ENCODE measurements around the gene BGN. TPM values are rescaled to one million over a fixed set of nuclear protein-coding genes. Genes with fewer than 3 reads are reported as not detected.
A peak's percentile ranks its signal among the peaks of the same experiment; 100 is the strongest.

The BGN gene
- total and polyA plus RNA-seq, 8 donors, result 6.2 to 64.3 (median 16.2) TPM

GRCh38 chrX:153457827-153458466, 36.8 kb upstream of the BGN start:
- Histone ChIP-seq H3K4me1 (no peaks in the 10 kb centered on the region), H3K36me3 (peaks cover 4 to 61% (median 50%) of the 10 kb centered on the region in 4 donors), H3K27ac (no peak overlapping the region), H3K27me3 (peaks cover 0 to 14% (median 0%) of the 10 kb centered on the region in 3 donors), H3K4me3 (no peak overlapping the region), H3K9me3 (peaks cover 0 to 4% (median 0%) of the 10 kb centered on the region in 4 donors)
- no peak for DNase-seq
- WGBS, 5 donors, result 77 to 93% (median 90%) methylated on average over 15 to 17 of the region's 17 CpGs
- TF ChIP-seq POLR2A (IDR thresholded peaks at IDR 0.05) (no peak), POLR2AphosphoS5 (IDR thresholded peaks at IDR 0.05) (no peak), CTCF (IDR thresholded peaks at IDR 0.05) (no peak)
- intact Hi-C loops (cut with DNase I; ENCODE audit: low total_unique reads), result no loop called here

- Histone ChIP-seq H3K4me3 (no peak overlapping the region), H3K9me3 (peaks cover 0 to 4% (median 0%) of the 10 kb centered on the region in 4 donors), H3K4me1 (no peaks in the 10 kb centered on the region), H3K36me3 (peaks cover 4 to 64% (median 52%) of the 10 kb centered on the region in 4 donors), H3K27me3 (peaks cover 0 to 14% (median 0%) of the 10 kb centered on the region in 3 donors), H3K27ac (no peak overlapping the region)
- TF ChIP-seq POLR2A (IDR thresholded peaks at IDR 0.05) (no peak), EP300 (IDR thresholded peaks at IDR 0.05) (no peak), POLR2AphosphoS5 (IDR thresholded peaks at IDR 0.05) (no peak), CTCF (IDR thresholded peaks at IDR 0.05) (no peak)
- WGBS, 5 donors, result 77 to 92% (median 83%) methylated on average over 3 to 4 of the region's 4 CpGs
- intact Hi-C loops (cut with DNase I; ENCODE audit: low total_unique reads), result no loop called here
- DNase-seq, result no peak
These were observed 36.3 kb upstream of the BGN start for GRCh38 chrX:153458476-153458875.

GRCh38 chrX:153459986-153460385, 34.8 kb upstream of the BGN start:
- Histone ChIP-seq H3K27me3 (peaks cover 0 to 14% (median 0%) of the 10 kb centered on the region in 3 donors), H3K9me3 (peaks cover 0 to 4% (median 0%) of the 10 kb centered on the region in 4 donors), H3K4me1 (no peaks in the 10 kb centered on the region), H3K36me3 (peaks cover 4 to 65% (median 42%) of the 10 kb centered on the region in 4 donors), H3K27ac (no peak overlapping the region), H3K4me3 (no peak overlapping the region)
- TF ChIP-seq POLR2AphosphoS5 (IDR thresholded peaks at IDR 0.05) (no peak), EP300 (IDR thresholded peaks at IDR 0.05) (no peak), CTCF (IDR thresholded peaks at IDR 0.05) (no peak), POLR2A (IDR thresholded peaks at IDR 0.05) (no peak)
- no peak for DNase-seq
- WGBS, 5 donors, result 90 to 94% (median 92%) methylated on average over 4 of the region's 4 CpGs
- intact Hi-C loops (cut with DNase I; ENCODE audit: low total_unique reads), result no loop called here

GRCh38 chrX:153460826-153461225, 34.0 kb upstream of the BGN start:
- TF ChIP-seq POLR2AphosphoS5 (IDR thresholded peaks at IDR 0.05) (no peak), CTCF (IDR thresholded peaks at IDR 0.05) (peak in 4 of 7 experiments; percentile 17 to 48 (median 32))
- H3K4me3 ChIP-seq, result no peak overlapping the region
- no peak overlapping the region for H3K27ac ChIP-seq
- peaks cover 0 to 14% (median 0%) of the 10 kb centered on the region in 3 donors for H3K27me3 ChIP-seq
- peak; percentile 50 to 73 for DNase-seq
- H3K9me3 ChIP-seq, result peaks cover 0 to 4% (median 0%) of the 10 kb centered on the region in 4 donors
- intact Hi-C loops (cut with DNase I; ENCODE audit: low total_unique reads), result no loop called here
- WGBS, 5 donors, result 35 to 49% (median 43%) methylated on average over 4 to 7 of the region's 7 CpGs
- no peaks in the 10 kb centered on the region for H3K4me1 ChIP-seq
- peaks cover 4 to 57% (median 33%) of the 10 kb centered on the region in 4 donors for H3K36me3 ChIP-seq

Data from stomach (tissue), 9 donors.